ENCODE measurements around the gene GASK1A.
"Not testable (repeated sequence)": the region's sequence is repeated elsewhere in the genome, so short reads cannot be mapped to it uniquely, and the experiment has no call there.

Gene GASK1A

DNA sequence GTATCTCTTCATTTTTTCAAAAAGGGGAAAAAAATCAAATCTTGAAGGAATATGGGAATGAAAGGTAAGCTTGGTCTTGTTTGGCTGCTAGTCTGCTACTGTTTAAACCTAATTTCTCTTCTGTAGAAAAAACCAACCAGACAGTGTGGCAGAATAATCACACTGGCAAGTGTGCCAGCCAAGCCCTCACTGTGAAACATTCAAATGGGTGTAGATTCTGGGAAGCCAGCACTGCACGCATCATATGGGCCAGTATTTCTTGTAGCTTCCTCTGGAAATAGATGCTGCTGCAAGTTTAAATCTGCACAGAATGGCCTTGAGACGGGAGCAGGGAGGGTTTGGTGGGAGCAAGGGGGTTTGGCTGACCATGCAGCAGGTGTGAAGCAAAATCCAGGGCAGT is 64.7 kb downstream of the GASK1A start:
- no peaks in the 10 kb centered on the region for H3K79me2 ChIP-seq (ENCODE audit: insufficient read depth, low read length)
- no peaks in the 10 kb centered on the region for H4K20me1 ChIP-seq (ENCODE audit: low read depth, low read length)
- no peak for TF ChIP-seq EZH2phosphoT487 (conservative IDR thresholded peaks at IDR 0.05; ENCODE audit: low read length)
- TF ChIP-seq CTCF (IDR thresholded peaks at IDR 0.05; ENCODE audit: insufficient read depth, low read length, poor library complexity, severe bottlenecking): no peak
- no peaks in the 10 kb centered on the region for H3K27me3 ChIP-seq (ENCODE audit: low read length)
- H2AFZ ChIP-seq (ENCODE audit: low read depth, low read length, severe bottlenecking): no peak overlapping the region
- H3K4me2 ChIP-seq (ENCODE audit: low read depth, low read length, poor library complexity, severe bottlenecking): no peak overlapping the region
- no peaks in the 10 kb centered on the region for H3F3A ChIP-seq (ENCODE audit: insufficient read depth)
- no peaks in the 10 kb centered on the region; the same call in 1 of the 2 replicates for H3K9me3 ChIP-seq (ENCODE audit: insufficient read depth, low read length)
- no peak overlapping the region for H3K9ac ChIP-seq (ENCODE audit: low read length)
- H3K4me3 ChIP-seq (ENCODE audit: insufficient read depth, low read length, poor library complexity, severe bottlenecking): no peak overlapping the region
- no peaks in the 10 kb centered on the region for H3K36me3 ChIP-seq (ENCODE audit: low read length)
- no peaks in the 10 kb centered on the region for H3K9me2 ChIP-seq (replicated peaks; ENCODE audit: insufficient read depth, low read length)
- H3K27ac ChIP-seq (ENCODE audit: low read depth, low read length): no peak overlapping the region

DNA sequence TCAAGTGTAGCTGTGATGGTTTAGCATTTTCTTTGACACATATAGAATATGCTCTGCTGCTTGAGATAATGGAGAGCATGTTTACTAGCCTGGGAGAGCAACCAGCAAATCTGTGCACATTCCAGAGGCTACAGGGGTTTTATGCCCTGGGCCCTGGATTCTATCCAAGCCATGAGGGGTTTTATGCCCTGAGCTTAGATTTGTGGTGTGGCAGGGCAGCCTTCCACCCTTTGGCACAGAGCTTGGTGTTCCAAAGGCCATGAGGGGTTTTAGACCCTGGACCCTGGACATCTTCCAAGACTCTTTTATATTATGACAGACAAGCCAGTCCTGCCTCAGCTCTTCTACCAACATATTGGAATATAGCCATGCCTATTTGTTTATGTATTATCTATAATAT is 66.0 kb downstream of the GASK1A start:
- not testable (repeated sequence) for H3K4me3 ChIP-seq (ENCODE audit: insufficient read depth, low read length, poor library complexity, severe bottlenecking); H3K4me2 ChIP-seq (ENCODE audit: low read depth, low read length, poor library complexity, severe bottlenecking); H3K79me2 ChIP-seq (ENCODE audit: insufficient read depth, low read length); H3K9me2 ChIP-seq (replicated peaks; ENCODE audit: insufficient read depth, low read length); H3K9me3 ChIP-seq (ENCODE audit: insufficient read depth, low read length); H3K27ac ChIP-seq (ENCODE audit: low read depth, low read length); H4K20me1 ChIP-seq (ENCODE audit: low read depth, low read length); H3K9ac ChIP-seq (ENCODE audit: low read length); H3K36me3 ChIP-seq (ENCODE audit: low read length); H3K27me3 ChIP-seq (ENCODE audit: low read length); H3F3A ChIP-seq (ENCODE audit: insufficient read depth); H2AFZ ChIP-seq (ENCODE audit: low read depth, low read length, severe bottlenecking)

DNA sequence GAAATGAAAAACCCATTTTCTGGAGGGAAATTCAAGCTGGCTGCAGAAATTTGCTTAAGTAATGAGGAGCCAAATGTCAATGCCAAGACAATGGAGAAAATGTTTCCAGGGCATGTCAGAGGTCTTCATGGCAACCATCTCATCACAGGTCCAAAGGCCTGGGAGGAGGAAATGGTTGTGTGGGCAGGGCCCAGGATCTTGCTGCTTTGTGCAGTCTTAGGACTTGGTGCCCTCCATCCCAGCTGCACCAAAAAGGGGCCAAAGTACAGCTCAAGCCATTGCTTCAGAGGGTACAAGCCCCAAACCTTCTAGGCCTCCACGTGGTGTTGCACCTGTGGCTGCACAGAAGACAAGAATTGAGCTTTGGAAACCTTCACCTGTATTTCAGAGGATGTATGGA is 67.5 kb downstream of the GASK1A start:
- Histone ChIP-seq H3K4me3 (ENCODE audit: insufficient read depth, low read length, poor library complexity, severe bottlenecking) (no peak overlapping the region), H2AFZ (ENCODE audit: low read depth, low read length, severe bottlenecking) (no peak overlapping the region), H3K27me3 (ENCODE audit: low read length) (no peaks in the 10 kb centered on the region), H3K9ac (ENCODE audit: low read length) (no peak overlapping the region), H3F3A (ENCODE audit: insufficient read depth) (no peaks in the 10 kb centered on the region), H3K79me2 (ENCODE audit: insufficient read depth, low read length) (no peaks in the 10 kb centered on the region), H3K4me2 (ENCODE audit: low read depth, low read length, poor library complexity, severe bottlenecking) (no peak overlapping the region), H3K9me2 (replicated peaks; ENCODE audit: insufficient read depth, low read length) (no peaks in the 10 kb centered on the region), H3K9me3 (ENCODE audit: insufficient read depth, low read length) (peaks cover 8% of the 10 kb centered on the region; the same call in 1 of the 2 replicates), H3K27ac (ENCODE audit: low read depth, low read length) (no peak overlapping the region), H4K20me1 (ENCODE audit: low read depth, low read length) (no peaks in the 10 kb centered on the region), H3K36me3 (ENCODE audit: low read length) (no peaks in the 10 kb centered on the region; the same call in 1 of the 2 replicates)
- TF ChIP-seq EZH2phosphoT487 (conservative IDR thresholded peaks at IDR 0.05; ENCODE audit: low read length): no peak
- no peak for TF ChIP-seq CTCF (IDR thresholded peaks at IDR 0.05; ENCODE audit: insufficient read depth, low read length, poor library complexity, severe bottlenecking)

- no peaks in the 10 kb centered on the region for H3K9me2 ChIP-seq (replicated peaks; ENCODE audit: insufficient read depth, low read length)
- no peaks in the 10 kb centered on the region for H3K27me3 ChIP-seq (ENCODE audit: low read length)
- no peaks in the 10 kb centered on the region for H3F3A ChIP-seq (ENCODE audit: insufficient read depth)
- peaks cover 8% of the 10 kb centered on the region; the same call in 1 of the 2 replicates for H3K9me3 ChIP-seq (ENCODE audit: insufficient read depth, low read length)
- H3K27ac ChIP-seq (ENCODE audit: low read depth, low read length): no peak overlapping the region
- H3K4me3 ChIP-seq (ENCODE audit: insufficient read depth, low read length, poor library complexity, severe bottlenecking): no peak overlapping the region
- no peaks in the 10 kb centered on the region for H4K20me1 ChIP-seq (ENCODE audit: low read depth, low read length)
- H2AFZ ChIP-seq (ENCODE audit: low read depth, low read length, severe bottlenecking): no peak overlapping the region
- H3K4me2 ChIP-seq (ENCODE audit: low read depth, low read length, poor library complexity, severe bottlenecking): no peak overlapping the region
- H3K79me2 ChIP-seq (ENCODE audit: insufficient read depth, low read length): no peaks in the 10 kb centered on the region
- H3K36me3 ChIP-seq (ENCODE audit: low read length): no peaks in the 10 kb centered on the region; the same call in 1 of the 2 replicates
- H3K9ac ChIP-seq (ENCODE audit: low read length): no peak overlapping the region
- TF ChIP-seq EZH2phosphoT487 (conservative IDR thresholded peaks at IDR 0.05; ENCODE audit: low read length) (no peak), CTCF (IDR thresholded peaks at IDR 0.05; ENCODE audit: insufficient read depth, low read length, poor library complexity, severe bottlenecking) (no peak)
Observed at GRCh38 chr3:43048470-43048869, 69.4 kb downstream of the GASK1A start.

Measured in SU-DHL-6 (cell line).